A549 treated with Hydrocortisone at 1 μM for 4 hours (cell line): ENCODE results near the gene SLC44A1. TPM values are rescaled to one million over a fixed set of nuclear protein-coding genes. Genes with fewer than 3 reads are reported as not detected.

Experiments
- total RNA-seq: library from RNA; stranded (reverse); fragments of 200-300 nt; extraction: Qiagen RNA extraction; gene quantifications from 5 replicates; pipeline ENCODE4 v1.2.3, GENCODE V29; 2022

SLC44A1 gene
- total RNA-seq = 23.0 to 32.6 TPM (median 31.4 TPM) in 5 replicates

DNA sequence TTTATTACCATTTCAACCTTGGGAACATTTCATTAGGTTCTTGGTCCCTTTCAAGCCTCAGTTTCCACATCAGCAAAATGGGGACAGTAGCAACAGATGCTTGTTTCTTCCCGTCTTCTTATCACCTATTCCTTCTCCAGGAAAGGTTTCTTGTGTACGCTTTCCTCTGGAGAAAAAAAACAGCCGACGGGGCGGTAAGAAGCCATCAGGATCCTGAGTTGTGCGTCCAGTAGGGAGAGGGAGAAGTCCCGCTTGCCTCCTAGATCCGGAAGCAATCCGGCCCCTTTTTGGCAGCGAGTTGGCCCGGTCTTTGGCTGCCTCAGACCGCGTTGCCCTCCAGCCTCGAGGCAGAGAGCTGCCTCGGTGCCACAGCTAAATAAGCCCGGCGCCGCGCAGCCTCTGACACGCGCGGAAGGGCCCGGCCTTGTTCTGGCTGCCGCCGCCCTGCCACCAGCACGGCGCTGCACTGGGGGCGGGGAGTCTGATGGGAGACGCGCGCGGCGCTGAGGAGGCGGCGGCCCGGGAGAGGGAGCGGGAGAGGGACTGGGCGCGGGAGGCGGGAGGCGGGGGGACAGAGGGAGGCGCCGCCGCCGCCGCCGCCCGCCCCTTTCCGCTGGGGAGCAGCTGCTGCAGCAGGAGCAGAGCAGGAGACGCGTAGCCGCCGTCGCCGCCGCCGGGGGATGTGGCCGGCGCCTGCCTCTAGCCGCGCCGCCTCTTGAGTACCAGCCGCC lies at the start of gene SLC44A1:
SLC44A1 (plus strand) TSS at position 649 of the 731 bp plus-strand sequence. CDS start 218 bp downstream, outside the sequence.

DNA sequence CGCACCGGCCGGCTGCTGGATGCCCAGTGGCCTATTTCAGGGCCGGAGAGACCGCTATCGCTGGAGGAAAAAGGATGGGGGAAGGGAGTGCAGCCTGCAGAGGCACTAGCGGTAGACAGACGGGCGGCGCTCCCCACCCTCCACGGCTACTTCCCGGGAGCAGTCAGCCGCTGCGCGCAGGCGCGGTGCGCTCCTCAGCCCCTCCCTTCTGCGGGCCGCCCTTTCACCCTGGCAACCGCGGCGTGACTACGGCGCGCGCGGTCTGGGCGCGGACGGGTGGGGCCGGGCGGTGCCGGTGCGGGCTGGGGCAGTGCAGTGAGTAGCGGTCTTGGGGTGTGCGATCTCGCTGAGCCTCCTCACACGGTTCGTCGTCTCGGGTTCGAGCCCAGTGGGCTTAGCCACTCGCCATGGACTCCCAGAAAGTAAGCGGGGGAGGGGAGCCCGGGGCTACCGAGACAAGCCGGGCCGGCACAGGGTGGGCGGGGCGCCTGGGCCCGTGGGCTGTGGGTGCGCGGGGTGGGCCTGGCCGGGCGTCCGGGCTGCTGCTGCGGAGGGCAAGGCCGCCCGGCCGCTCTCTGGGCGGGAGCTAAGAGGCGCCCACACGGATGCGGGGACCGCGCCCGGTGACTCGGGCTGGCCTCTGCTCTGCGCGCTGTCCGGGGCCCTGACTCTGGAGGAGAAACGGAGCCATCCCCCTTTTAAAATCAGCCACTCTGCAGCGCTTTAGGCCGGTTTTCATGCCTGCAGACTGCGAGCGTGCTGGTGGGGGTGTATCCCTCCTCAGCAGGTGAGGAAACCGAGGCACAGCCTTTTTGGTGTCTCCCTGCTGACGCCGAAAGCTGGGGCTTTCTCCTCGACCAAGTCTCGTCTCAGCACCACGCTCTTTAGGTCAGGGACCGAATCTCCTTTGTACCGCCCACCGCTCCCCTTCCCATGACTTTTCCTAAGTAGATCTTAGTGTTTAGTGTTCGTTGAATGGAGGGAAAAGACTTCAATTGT lies 203.7 kb downstream of the SLC44A1 start, which contains the start of gene FSD1L:
FSD1L (plus strand) TSS at position 221 of the 999 bp plus-strand sequence; CDS start at position 408, 187 bp downstream.

Other genes with a start within 250 kb of the SLC44A1 start
- gene FSD1L, start 203.4 kb downstream of the SLC44A1 start, total RNA-seq = 2.9 to 4.6 TPM (median 4.0 TPM) in 5 replicates